K562 (cell line): Measurements from ENCODE around the gene COASY. TPM values are rescaled to one million over a fixed set of nuclear protein-coding genes. Genes with fewer than 3 reads are reported as not detected.

ENCODE experiments used
- BHLHE40 ChIP-seq: IDR thresholded peaks from 2 replicates; pipeline ENCODE4 v1.6.1; 2011; ENCODE audit warnings: low read length, improper control_type of control experiment
- CREM ChIP-seq: IDR thresholded peaks from 2 replicates; pipeline ENCODE4 v1.6.1; 2014; ENCODE audit warnings: antibody characterized with exemption, low read depth
- FOXA3 ChIP-seq, 2 experiments: fragments of 450-650 bp in 1 of 2; sonication (generic) in 1 of 2; formaldehyde crosslinking; IDR thresholded peaks in 1 of 2; conservative IDR thresholded peaks in 1 of 2; 2 replicates each; pipeline versions ENCODE4 v1.4.0 to v1.8.0; 2020 to 2022; ENCODE audit warnings: mild to moderate bottlenecking in 2 of 2, missing genetic modification reagents in 1 of 2
- HDAC2 ChIP-seq: fragments of 450-650 bp; IDR thresholded peaks from 2 replicates; pipeline ENCODE4 v1.6.1; 2016; ENCODE audit warnings: mild to moderate bottlenecking
- MYNN ChIP-seq, 2 experiments: sonication (generic); formaldehyde crosslinking in 1 of 2; IDR thresholded peaks; 2 replicates each; pipeline versions ENCODE4 v1.5.0 to v1.6.1; 2016 to 2020; ENCODE audit warnings: antibody characterized with exemption in 1 of 2, missing genetic modification reagents in 1 of 2
- ZNF146 ChIP-seq: IDR thresholded peaks from one replicate; pipeline ENCODE4 v1.6.1; 2018; ENCODE audit warnings: missing compliant biosample characterization; ENCODE audit not compliant: unreplicated experiment
- ZNF311 ChIP-seq: fragments of 250-450 bp; sonication (Bioruptor Pico); IDR thresholded peaks from 2 replicates; pipeline ENCODE4 v1.4.0; 2020; ENCODE audit warnings: mild to moderate bottlenecking, moderate library complexity
- polyA plus RNA-seq, 8 experiments: library from polyadenylated mRNA; depleted of rRNA in 4 of 8; stranded (reverse) in 5 of 8; unstranded in 3 of 8; fragments of >200 nt; fragmentation: Nextera tagmentation in 2 of 8; fragmentation: Illumina TruSeq in 1 of 8; extraction: Ambion mirVana in 2 of 8; extraction: Trizol in 1 of 8; gene quantifications; 2 replicates each; pipeline versions ENCODE4 v1.2.1 to v1.2.3, GENCODE V29; 2011 to 2014; ENCODE audit warnings: inconsistent platforms in 1 of 8, missing spikeins in 1 of 8
- total RNA-seq, 7 experiments: library from RNA; depleted of rRNA in 6 of 7; stranded (reverse); fragments of >200 nt in 6 of 7; fragmentation: Illumina TruSeq in 2 of 7; extraction: Trizol in 2 of 7; gene quantifications; 2 replicates each; pipeline versions ENCODE4 v1.2.1 to v1.2.3, GENCODE V29; 2011 to 2021; ENCODE audit warnings: low replicate concordance in 1 of 7
- TF ChIP-seq, protein P1 (sequence below), 2 experiments: fragments of 450-650 bp in 1 of 2; sonication (generic) in 1 of 2; formaldehyde crosslinking in 1 of 2; IDR thresholded peaks; 2 replicates each; pipeline versions ENCODE4 v1.7.1 to v1.9.0; 2016 to 2022; ENCODE audit warnings: inconsistent platforms in 1 of 2, mild to moderate bottlenecking in 1 of 2, missing genetic modification reagents in 1 of 2
- TF ChIP-seq, protein P2 (sequence below): fragments of 450-650 bp; IDR thresholded peaks from 2 replicates; pipeline ENCODE4 v1.6.1; 2016; ENCODE audit warnings: missing biosample characterization, missing genetic modification characterization

COASY gene
- total and polyA plus RNA-seq, 9 of the 15 experiments (the other 6 are each of a cell fraction or from before 2014, with no cell fraction given) = 25.4 to 175 (median 62.3) TPM

DNA sequence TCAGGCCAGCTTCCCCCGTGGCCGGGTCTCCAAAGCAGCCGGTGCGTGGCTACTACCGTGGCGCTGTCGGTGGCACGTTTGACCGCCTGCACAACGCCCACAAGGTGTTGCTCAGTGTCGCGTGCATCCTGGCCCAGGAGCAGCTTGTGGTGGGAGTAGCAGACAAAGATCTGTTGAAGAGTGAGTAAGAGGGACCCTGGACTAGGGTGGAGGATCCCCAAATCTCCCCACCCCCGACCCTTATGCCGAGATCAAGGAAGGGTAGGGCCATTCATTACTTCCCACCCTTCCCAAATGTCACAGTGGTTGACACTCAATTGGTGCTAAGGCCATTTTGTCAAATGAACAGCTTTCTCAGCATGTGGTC lies 1.2 kb downstream of the COASY start (continued):
- TF ChIP-seq, protein P1, sequence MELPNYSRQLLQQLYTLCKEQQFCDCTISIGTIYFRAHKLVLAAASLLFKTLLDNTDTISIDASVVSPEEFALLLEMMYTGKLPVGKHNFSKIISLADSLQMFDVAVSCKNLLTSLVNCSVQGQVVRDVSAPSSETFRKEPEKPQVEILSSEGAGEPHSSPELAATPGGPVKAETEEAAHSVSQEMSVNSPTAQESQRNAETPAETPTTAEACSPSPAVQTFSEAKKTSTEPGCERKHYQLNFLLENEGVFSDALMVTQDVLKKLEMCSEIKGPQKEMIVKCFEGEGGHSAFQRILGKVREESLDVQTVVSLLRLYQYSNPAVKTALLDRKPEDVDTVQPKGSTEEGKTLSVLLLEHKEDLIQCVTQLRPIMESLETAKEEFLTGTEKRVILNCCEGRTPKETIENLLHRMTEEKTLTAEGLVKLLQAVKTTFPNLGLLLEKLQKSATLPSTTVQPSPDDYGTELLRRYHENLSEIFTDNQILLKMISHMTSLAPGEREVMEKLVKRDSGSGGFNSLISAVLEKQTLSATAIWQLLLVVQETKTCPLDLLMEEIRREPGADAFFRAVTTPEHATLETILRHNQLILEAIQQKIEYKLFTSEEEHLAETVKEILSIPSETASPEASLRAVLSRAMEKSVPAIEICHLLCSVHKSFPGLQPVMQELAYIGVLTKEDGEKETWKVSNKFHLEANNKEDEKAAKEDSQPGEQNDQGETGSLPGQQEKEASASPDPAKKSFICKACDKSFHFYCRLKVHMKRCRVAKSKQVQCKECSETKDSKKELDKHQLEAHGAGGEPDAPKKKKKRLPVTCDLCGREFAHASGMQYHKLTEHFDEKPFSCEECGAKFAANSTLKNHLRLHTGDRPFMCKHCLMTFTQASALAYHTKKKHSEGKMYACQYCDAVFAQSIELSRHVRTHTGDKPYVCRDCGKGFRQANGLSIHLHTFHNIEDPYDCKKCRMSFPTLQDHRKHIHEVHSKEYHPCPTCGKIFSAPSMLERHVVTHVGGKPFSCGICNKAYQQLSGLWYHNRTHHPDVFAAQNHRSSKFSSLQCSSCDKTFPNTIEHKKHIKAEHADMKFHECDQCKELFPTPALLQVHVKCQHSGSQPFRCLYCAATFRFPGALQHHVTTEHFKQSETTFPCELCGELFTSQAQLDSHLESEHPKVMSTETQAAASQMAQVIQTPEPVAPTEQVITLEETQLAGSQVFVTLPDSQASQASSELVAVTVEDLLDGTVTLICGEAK (IDR thresholded peaks at IDR 0.05) = no peak
- TF ChIP-seq, protein P1 (CRISPR knock-in tag; IDR thresholded peaks at IDR 0.05) = no peak
- TF ChIP-seq BHLHE40 = peak; percentile 81
- TF ChIP-seq CREM = 0 out of 2 replicates have a peak, but pooled peaks have one; percentile 2
- TF ChIP-seq FOXA3 (CRISPR knock-in tag; conservative IDR thresholded peaks at IDR 0.05 in 1 of 2, IDR thresholded peaks at IDR 0.05 in 1 of 2) = no peak
- no peak; the same call in 1 of the 2 replicates for TF ChIP-seq MYNN (IDR thresholded peaks at IDR 0.05)
- no peak for TF ChIP-seq MYNN (CRISPR knock-in tag; IDR thresholded peaks at IDR 0.05)
- TF ChIP-seq, protein P2, sequence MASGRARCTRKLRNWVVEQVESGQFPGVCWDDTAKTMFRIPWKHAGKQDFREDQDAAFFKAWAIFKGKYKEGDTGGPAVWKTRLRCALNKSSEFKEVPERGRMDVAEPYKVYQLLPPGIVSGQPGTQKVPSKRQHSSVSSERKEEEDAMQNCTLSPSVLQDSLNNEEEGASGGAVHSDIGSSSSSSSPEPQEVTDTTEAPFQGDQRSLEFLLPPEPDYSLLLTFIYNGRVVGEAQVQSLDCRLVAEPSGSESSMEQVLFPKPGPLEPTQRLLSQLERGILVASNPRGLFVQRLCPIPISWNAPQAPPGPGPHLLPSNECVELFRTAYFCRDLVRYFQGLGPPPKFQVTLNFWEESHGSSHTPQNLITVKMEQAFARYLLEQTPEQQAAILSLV = no peak
- TF ChIP-seq ZNF311 (CRISPR knock-in tag) = no peak
- 0 out of 2 replicates have a peak, but pooled peaks have one; percentile 7 for TF ChIP-seq HDAC2
- TF ChIP-seq ZNF146 (CRISPR knock-in tag) = no peak
